Activated CD4-positive, alpha-beta T cell treated with anti-CD3 and anti-CD28 coated beads, Interleukin-2, amount 50 U/mL, for 48 hours (primary cell): Measurements from ENCODE around the gene YIPF3.
"Not testable (repeated sequence)": the region's sequence is repeated elsewhere in the genome, so short reads cannot be mapped to it uniquely, and the experiment has no call there.

ENCODE experiments used
- DNase-seq, 2 experiments: peaks; one replicate each; pipeline ENCODE4 v3.0.0-alpha.2; 2020

YIPF3 gene

DNA sequence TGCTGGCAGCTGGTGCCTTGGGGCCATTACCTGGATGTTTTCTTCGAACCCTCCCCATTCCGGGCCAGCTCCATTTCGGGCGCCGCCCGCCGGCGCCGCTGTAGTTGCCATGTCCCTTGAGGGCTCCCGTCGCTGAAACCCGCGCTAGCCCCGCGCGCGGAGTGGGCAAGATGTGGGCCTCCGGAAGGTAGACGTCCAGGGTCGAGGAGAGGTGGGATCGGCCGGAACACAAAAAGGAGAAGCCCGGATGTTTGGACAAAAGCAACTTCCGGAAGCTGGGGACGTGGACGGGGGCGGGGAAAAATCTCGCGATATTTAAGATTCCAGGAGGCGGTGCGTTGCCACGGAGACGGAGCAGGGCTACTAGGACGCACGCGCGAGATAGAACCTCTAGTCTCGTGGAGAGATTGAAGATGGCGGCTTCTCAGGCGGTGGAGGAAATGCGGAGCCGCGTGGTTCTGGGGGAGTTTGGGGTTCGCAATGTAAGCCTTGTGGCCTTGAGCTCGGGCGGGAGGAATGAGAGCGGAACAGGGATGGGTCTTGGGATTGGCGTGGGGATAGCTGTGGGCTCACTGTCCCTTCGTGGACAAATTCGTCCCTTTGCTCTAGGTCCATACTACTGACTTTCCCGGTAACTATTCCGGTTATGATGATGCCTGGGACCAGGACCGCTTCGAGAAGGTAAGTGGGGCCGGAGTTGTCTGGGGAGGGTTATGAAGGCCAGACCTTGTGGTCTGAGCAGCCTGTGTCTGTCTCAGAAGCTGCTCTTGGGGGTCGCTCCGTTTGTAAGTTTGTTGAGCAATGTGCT, at the start of gene YIPF3, which contains the start of gene POLR1C:
YIPF3 (minus strand) TSS at position 230 of the 808 bp plus-strand sequence; CDS start at position 111, 119 bp downstream.
POLR1C (plus strand) TSS at position 393 of the 808 bp plus-strand sequence; CDS start at position 414, 21 bp downstream.
- DNase-seq: peak; percentile 97 to 98

DNA sequence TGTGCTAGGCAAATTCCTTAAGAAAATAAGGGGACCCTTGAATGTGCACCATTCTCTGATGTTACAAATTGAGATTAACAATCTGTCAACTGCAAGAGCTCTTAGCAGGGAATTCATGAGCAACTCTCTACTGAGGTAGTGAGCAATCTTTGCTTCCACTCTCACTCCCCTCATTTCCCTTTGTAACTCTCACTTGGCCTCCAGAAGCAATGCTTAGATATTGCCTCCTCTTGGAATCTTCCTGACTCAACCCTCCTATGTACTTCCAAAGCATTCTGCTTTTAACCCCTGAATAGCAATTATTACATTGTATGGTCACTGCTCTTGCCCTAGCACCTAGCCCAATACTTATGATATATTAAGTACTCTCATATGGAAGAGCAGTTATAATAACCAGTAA, 42.6 kb upstream of the YIPF3 start:
- DNase-seq: no peak

DNA sequence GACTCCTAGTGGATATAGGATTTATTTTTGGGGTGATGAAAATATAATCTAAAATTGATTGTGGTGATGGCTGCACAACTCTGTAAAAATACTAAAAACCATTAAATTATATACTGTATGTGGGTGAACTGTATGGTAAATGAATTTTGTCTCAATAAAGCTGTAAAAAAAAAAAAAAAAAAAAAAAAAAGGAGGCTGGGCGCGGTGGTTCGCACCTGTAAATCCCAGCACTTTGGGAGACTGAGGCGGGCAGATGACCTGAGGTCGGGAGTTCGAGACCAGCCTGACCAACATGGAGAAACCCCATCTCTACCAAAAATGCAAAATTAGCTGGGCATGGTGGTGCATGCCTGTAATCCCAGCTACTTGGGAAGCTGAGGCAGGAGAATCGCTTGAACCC, 40.9 kb upstream of the YIPF3 start:
- not testable (repeated sequence) for DNase-seq

- DNase-seq: no peak
These were observed 30.5 kb upstream of the YIPF3 start for GRCh38 chr6:43547222-43547621.

DNA sequence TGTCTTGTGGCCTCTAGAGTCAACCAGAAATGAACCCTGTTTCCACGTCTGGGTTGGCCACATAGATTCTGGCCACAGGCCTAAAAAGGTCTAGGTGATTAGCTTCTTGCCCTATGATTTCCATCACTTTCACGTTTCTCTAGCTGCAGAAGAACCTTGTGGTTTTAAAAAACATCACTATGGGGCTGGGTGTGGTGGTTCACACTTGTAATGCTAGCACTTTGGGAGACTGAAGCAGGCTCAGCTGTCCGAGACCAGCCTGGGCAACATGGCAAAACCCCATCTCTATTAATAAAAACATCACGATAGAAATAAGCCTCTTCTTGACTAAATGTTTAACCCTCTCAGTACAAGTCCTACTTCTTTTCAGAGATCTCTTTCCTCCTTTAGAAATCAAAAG, 27.7 kb upstream of the YIPF3 start:
- DNase-seq: no peak

DNA sequence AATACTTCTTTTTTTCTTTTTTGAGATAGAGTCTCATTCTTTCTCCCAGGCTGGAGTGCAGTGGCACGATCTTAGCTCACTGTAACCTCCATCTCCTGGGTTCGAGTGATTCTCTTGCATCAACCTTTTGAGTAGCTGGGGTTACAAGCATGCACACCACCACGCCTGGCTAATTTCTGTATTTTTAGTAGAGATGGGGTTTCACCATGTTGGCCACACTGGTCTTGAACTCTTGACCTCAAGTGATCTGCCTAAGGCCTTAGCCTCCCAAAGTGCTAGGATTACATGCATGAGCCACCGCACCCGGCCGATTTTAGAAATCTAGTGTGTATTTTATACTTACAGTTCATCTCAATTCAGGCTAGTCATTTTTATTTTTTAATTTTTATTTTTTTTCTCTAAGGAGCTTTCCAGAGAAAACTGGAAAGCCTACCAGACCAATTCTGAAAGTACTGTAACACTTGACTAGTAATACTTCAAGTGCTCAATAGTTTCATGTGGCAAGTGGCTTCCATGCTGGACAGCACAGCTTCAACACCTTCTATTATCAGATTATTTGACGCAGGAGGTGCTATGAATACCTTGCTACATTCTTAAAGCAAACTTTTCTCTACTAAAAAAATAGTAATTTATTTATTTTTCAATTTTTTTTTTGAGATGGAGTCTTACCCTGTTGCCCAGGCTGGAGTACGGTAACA, 25.2 kb upstream of the YIPF3 start:
- no peak for DNase-seq

DNA sequence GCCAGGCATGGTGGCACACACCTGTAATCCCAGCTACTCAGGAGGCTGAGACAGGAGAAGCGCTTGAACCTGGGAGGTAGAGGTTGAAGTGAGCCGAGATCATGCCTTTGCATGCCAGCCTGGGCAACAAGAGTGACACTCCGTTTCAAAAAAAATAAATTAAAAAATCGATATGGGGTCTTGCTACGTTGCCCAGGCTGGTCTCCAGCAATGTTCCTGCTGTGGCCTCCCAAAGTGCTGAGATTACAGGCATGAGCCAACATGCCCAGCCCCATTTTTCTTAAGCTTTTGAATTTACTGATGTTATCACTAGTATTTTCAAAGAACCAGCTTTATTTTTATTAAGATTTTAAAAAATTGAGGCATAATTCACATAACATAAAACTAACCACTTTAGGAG, 23.8 kb upstream of the YIPF3 start:
- no peak for DNase-seq

DNA sequence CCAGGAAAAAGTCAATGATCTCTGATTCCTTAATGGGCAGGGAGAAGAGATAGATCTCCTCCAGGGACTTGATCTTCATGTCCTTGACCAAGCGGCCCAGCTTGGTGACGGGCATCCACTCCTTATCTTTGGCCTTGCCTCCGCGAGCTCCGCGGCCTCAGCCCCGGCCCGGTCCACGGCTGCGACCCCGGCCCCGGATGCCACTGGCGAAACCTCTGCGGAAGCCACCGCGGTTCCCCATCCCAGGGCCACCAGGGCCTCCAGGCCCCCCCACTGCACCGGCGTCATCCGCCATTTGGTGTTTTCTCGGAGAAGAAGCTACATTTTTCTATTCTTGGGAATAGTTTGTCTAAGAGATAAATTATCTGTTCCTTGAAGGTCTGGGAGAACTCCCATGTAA, 22.7 kb upstream of the YIPF3 start:
- not testable (repeated sequence) for DNase-seq

GRCh38 chr6:43538986-43539385, 22.3 kb upstream of the YIPF3 start:
- not testable (repeated sequence) for DNase-seq

DNA sequence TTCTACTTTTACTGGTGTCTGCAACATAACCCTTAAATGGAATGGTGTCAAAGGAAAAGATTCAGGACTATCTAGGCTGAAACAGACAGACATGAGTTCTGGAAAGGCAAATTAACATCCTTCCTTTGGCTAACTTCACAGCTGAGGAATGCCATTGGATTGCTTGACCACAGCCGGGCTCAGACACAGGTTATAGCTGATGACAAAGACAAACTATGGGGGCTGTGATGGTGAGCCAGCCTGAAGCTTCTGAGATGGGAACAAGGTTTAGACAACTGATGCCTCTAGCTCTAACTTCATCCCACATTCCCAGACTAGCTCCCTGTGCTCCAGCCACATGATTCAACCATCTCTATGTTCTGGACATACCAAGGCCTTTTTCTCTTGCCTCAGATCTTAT, 15.5 kb upstream of the YIPF3 start:
- DNase-seq: no peak

DNA sequence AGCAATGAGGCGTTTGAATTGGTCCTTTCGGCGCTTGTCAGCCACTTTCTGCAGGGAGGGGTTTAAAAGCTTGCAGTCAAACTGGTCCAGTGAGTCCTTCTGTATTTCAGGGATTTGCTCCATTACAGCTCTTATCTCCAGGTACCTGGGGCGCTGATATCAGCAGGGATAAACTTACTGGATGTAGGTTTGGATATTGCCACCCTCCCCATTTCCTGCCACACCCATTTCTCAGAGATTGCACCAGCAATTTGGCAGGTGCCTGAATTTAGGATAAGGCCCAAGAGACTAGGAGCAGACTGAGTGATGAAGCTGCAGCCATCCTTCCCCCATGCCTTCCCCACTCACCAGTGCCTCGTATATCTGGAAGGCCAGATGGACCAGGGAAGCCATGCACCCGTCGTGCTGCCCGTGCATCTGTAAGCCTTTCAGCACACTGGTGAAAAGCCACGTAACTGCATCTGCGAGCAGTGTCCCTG, 7.8 kb upstream of the YIPF3 start:
- DNase-seq: no peak

- no peak for DNase-seq
These were observed 6.6 kb upstream of the YIPF3 start for GRCh38 chr6:43523284-43523683.

- DNase-seq: no peak
These were observed 6.0 kb upstream of the YIPF3 start for GRCh38 chr6:43522547-43523261.

DNA sequence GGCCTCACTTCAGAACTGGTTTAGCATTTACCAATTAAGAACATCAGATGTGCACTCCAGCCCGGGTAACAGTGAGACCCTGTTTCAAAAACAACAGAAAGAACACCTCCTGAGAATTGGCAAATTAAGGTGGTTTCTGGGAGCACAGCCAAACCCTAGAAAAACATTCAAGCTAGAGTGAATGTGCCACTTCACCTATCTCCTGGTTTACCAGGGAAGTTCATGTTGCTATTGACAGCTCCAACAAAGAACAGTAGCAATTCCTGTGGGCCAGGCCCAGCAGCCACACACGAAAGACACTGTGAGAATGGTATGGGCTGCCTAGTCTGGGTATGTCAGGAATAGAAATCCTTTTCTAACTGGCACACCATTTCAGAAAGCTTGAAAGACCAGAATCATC, 5.1 kb upstream of the YIPF3 start:
- DNase-seq: no peak

- DNase-seq: no peak
These were observed 3.4 kb upstream of the YIPF3 start for GRCh38 chr6:43520097-43520496.

GRCh38 chr6:43517505-43518357, 1.0 kb upstream of the YIPF3 start:
- DNase-seq: no peak

DNA sequence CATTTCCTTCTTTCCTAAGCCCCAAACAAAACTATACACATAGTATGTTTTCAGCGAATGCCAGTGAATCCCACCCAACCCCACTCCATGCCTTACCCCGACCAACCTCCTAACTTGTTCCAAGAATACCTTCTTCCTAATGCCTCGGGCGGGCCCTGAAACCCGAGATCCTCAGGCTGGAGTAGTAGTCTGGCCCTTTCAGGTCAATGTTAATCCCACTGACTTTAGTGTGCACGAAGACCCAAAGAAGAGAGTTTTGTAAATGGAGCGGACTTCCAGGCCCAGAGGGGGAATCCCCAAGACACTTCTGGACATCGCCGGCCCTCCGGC, 394 bp downstream of the YIPF3 start:
- DNase-seq: no peak

DNA sequence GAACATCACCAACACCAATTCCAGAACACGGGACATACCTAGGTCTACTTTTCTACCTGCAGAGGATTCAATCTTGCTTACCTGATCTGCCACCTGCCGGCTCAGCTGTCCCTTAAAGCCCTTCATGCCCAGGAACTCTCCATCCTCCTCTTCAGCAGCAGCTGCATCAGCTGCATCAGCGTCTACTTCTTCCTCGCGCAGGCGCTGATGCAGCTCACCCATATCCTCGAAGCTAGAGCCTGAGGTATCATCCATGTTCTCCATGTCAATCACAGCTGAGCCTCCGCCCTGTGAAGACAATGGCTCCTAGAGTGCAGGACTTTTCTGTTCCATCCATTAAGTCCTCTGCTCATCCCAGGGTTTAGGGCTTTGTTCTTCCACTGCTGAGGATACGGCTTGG, 918 bp downstream of the YIPF3 start:
- DNase-seq: no peak

- no peak for DNase-seq
These were observed 4.8 kb downstream of the YIPF3 start for GRCh38 chr6:43511824-43512415.

DNA sequence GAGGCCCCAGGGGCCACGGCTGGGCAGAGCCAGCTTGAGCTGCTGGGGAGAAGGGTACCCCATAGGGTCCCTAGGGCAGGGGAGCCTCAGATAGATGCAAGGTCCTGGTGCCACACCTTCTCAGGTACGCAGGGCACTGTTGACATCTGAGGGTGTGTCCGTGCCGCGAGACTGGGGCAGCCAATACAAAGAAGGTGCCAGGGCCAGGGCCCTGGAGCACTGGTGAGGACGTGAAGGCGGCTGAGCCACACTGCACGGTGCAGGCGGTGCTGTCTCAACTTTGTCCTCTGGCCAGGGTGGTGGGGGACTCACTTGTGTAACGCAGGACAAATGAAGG, 5.9 kb downstream of the YIPF3 start:
- DNase-seq: no peak

GRCh38 chr6:43509984-43510826, 6.5 kb downstream of the YIPF3 start, which contains the start of gene LRRC73:
Gene LRRC73 (minus strand): TSS chr6:43510346. CDS start chr6:43509785, 561 bp downstream.
- peak; percentile 78 to 81 for DNase-seq
